HG02885 (cell line): Measurements from ENCODE around the gene HAO2.

Source experiments
- ATAC-seq: cut with Tn5 transposase; IDR thresholded peaks from one replicate; pipeline ENCODE4 v1.9.1; 2021; ENCODE audit warnings: mild to moderate bottlenecking; ENCODE audit not compliant: unreplicated experiment, poor library complexity

Gene HAO2

DNA sequence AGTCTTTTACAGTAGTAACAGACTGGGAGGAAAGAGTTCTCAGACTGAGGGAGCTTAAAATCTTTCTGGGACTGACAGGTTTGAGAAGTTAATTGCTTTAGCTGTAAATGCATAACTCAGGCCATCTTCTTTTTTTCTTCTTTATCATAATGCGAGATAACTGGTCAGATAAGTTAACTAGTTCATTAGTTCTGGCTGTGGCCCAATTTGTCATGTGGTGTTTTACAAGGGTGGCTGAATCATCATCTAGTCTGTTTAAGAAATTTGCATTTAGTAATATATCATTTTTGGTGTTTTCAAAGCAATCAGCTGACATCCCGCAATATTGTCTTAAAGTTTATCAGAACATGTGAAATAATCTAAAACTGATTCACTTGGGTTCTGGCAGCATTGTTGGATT lies 60.4 kb downstream of the HAO2 start:
- no peak for ATAC-seq

DNA sequence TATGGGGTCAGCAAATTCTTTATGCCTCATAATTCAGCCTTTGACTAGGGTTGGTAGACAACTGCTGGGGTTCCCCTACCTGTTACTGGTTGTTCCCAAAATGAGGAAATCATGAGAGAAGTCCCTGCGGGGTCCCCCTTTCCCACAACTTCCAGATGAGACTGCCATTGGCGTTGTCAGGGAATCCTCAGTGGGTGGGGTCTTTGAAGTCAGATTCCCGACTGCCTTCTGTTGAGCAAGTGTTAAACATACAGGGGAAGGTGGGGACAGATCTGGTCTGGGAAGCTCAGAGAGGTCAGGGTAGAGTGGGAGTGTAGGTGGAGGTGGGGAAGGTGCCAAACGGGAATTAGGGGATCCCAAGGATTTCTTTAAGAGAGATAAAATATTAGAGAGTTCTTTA lies 61.1 kb downstream of the HAO2 start:
- ATAC-seq: no peak

DNA sequence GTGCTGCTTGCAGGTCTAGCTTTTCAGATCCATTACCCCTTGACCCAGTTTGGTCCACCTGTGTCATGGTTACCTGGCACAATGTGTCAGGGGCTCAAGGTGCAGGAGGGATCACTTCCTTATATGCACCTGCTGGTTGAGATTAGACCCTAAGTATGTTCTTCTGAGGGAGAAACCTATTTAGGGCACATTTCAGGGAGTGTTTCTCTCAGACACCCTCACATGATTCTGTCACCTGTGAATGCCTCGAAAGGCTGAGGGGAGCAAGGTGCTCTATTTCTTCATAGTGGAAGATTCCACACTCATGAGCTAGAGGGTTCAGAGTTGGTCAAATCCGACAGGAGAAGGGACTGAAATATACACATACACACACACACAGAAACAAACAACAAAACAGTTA lies 61.9 kb downstream of the HAO2 start:
- no peak for ATAC-seq

DNA sequence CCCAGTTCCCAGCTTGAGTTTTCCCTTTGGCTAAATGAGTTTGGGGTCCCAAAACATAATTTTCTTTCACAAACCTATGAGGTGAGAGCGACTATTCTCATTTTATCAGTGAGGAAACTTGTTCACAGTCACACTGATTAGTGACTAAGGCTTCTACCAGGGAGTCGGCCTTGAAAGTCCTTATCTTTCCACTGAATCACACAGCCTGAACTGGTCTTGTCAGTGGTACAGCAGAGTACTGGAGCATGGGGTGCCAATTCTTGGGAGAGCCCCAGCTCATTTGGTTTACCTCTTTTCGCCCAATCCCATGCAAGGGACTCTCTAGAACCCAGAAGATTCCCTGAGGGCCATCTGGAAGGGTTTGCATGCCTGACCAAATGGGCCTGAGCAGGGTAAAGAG lies 63.3 kb downstream of the HAO2 start:
- no peak for ATAC-seq

DNA sequence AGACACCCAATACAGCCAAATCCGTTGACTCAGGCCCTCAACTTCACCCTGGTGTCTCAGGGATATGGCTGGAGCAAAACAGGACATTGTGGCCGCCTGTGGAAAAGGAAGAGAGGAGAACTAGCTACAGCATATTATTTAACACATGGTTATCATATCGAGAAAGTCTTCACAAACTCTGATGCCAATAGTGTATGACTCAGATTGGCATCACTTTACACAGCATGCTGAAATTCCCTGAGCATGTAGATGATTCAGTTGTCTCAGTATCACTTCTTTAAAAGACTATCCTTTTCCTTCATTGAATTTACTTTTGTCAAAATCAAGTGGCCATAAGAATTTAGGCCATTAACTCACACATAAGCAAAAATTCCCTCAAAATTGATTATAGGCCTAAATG lies 66.5 kb downstream of the HAO2 start:
- no peak for ATAC-seq

DNA sequence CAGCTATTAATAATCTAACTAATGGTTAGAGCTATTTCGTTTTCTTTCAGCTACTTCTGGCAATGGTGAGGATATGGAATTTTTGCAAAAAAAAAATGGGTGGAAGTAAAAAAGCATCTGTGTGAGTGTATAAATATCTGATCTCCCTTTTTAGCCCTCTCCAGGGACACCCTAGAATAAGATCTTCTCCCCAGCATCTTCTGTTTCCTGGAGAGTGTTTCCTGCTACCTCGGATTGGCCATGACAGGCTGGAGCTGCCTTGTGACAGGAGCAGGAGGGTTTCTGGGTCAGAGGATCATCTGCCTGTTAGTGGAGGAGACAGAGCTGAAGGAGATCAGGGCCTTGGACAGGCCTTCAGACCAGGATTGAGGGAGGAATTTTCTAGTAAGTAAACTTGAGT lies 70.2 kb downstream of the HAO2 start:
- no peak for ATAC-seq

DNA sequence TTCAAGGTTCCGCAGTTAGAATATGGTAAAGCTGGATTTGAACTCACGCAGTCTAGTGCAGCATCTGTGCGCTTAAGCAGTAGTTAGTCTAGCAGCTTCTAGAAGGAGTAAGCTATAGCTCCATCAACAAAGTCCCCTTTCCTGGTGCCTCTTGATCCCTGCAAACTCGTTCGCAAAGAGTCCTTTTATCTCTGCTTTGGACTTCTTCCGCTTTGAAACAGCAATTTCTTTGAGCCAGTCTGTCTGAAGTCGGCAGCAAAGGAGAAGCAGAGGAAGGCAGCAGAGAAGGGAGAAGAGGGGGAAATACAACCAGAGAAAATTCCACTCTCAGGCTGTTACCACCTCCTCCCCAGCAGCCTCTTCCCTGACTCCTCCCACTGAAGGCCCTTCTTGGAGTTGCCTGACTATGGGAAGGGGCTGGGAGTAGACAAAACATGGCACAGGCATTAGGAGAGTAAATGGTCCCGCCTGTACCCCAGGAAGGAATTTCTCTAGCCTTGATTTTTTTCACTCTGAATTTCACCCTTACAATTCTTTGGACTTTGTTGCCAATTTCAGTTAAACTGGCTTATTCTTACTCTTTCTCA lies 72.2 kb downstream of the HAO2 start:
- no peak for ATAC-seq

DNA sequence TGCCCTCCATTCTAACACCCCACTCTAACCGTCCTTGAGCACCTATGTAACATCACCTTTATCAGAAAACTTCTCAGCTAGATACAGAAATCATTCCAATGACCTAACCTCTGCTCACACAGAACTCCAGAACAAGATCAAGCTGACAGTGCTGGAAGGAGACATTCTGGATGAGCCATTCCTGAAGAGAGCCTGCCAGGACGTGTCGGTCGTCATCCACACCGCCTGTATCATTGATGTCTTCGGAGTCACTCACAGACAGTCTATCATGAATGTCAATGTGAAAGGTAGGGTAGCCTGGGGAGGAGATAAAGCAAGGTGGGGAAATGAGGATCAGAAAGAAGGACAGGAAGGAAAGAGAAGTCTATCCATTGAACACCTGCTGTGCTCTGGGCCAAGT lies 74.2 kb downstream of the HAO2 start:
- no peak for ATAC-seq
